Activated CD8-positive, alpha-beta T cell treated with anti-CD3 and anti-CD28 coated beads, Interleukin-2, amount 10 ng/mL, durations not matched to agents 7 days and 5 days (primary cell): Measurements from ENCODE around the gene ATP6V0C. TPM values are rescaled to one million over a fixed set of nuclear protein-coding genes. Genes with fewer than 3 reads are reported as not detected.
A peak's percentile ranks its signal among the peaks of the same experiment; 100 is the strongest.
"Not testable (repeated sequence)": the region's sequence is repeated elsewhere in the genome, so short reads cannot be mapped to it uniquely, and the experiment has no call there.

Source experiments
- ATAC-seq: fragments of 150-1000 bp; cut with Tn5 transposase; one replicate; pipeline ENCODE4 v1.10.0; 2021; ENCODE audit warnings: moderate library complexity
- CTCF ChIA-PET: fragments of 350-600 bp; sonication (Branson Sonifier 250); formaldehyde crosslinking; loops from one replicate; lab custom pipeline; 2021; ENCODE audit warnings: antibody characterized with exemption; lab: Charles Lee
- POLR2A ChIA-PET: fragments of 350-600 bp; sonication (Branson Sonifier 250); formaldehyde crosslinking; loops from one replicate; lab custom pipeline; 2021; ENCODE audit warnings: antibody characterized with exemption; lab: Charles Lee
- DNase-seq: peaks from one replicate; pipeline ENCODE4 v3.0.0-alpha.2; 2020
- H3K27ac Mint-ChIP-seq: one replicate; pipeline ENCODE4 v1.8.0; 2021; ENCODE audit warnings: mild to moderate bottlenecking, mixed read lengths
- H3K27me3 Mint-ChIP-seq: one replicate; pipeline ENCODE4 v1.8.0; 2021; ENCODE audit warnings: low read depth, mixed read lengths
- H3K36me3 Mint-ChIP-seq: one replicate; pipeline ENCODE4 v1.8.0; 2021; ENCODE audit warnings: low read depth, mixed read lengths
- H3K4me1 Mint-ChIP-seq: one replicate; pipeline ENCODE4 v1.8.0; 2021; ENCODE audit warnings: low read depth, mixed read lengths
- H3K4me3 Mint-ChIP-seq: one replicate; pipeline ENCODE4 v1.8.0; 2021; ENCODE audit warnings: mild to moderate bottlenecking, mixed read lengths
- H3K9me3 Mint-ChIP-seq: one replicate; pipeline ENCODE4 v1.8.0; 2022; ENCODE audit warnings: mixed read lengths; ENCODE audit not compliant: insufficient read depth
- total RNA-seq, 2 experiments: library from RNA; stranded (reverse); gene quantifications; one replicate each; pipeline ENCODE4 v1.2.3, GENCODE V29; 2021

Gene ATP6V0C
- total RNA-seq, 2 experiments from 2014 or later: 105 to 110 TPM

DNA sequence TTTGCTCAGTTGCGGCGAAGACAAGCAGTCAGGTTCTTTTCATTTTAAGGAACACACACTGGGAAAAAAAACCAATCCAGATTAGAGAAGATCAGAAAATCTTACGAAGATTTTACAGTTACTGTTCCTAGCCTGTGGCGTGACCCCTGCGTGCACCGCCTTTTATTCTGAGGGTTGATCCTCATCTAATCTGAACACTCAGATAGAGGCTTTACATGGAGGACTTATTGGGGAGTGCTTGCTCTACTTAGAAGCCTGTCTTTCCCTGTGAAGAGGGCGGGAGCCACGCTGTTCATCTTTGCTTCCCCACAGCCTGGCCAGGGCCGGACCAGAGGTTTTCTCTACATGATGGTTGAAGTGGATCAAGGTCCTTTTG, 37.4 kb upstream of the ATP6V0C start:
- H3K27ac Mint-ChIP-seq: no peak overlapping the region
- H3K36me3 Mint-ChIP-seq: no peaks in the 10 kb centered on the region
- H3K4me3 Mint-ChIP-seq: peak overlapping the region; percentile 62
- ChIA-PET POLR2A (interaction anchor here (0.9 kb wide), 1 partner anchor 17 kb away, joined by 5 read pairs; no protein-coding TSS in a partner anchor), CTCF (interaction anchor here (1.7 kb wide), 1 partner anchor 25 kb away, joined by 5 read pairs; no protein-coding TSS in a partner anchor)
- no peak for ATAC-seq
- no peak for DNase-seq
- H3K9me3 Mint-ChIP-seq: no peaks in the 10 kb centered on the region
- H3K4me1 Mint-ChIP-seq: peaks cover 23% of the 10 kb centered on the region
- H3K27me3 Mint-ChIP-seq: peaks cover 11% of the 10 kb centered on the region

DNA sequence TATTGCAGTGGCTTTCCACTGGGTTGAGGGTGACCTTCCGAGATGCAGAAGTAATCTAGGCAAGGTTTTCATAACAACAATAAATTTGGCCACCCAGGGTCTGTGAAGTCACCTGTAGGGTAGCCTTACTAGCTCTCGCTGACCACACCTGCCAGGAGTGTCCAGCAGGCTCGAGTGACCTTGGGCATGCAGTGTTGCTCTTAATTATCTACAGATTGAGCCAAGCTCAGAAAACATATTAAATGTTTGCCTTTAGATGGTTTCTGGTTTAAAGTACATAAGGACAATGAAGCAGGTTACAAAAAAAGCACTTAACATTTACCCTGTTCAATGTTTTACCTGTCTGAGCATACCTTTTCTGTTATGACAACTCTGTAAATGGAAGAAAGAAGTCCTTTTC, 37.0 kb upstream of the ATP6V0C start:
- ATAC-seq (no peak), DNase-seq (no peak)
- Mint-ChIP-seq H3K9me3 (no peaks in the 10 kb centered on the region), H3K4me3 (peak overlapping the region; percentile 26), H3K27me3 (peaks cover 11% of the 10 kb centered on the region), H3K36me3 (no peaks in the 10 kb centered on the region), H3K27ac (no peak overlapping the region), H3K4me1 (peaks cover 23% of the 10 kb centered on the region)
- ChIA-PET POLR2A (interaction anchor here (0.9 kb wide), 1 partner anchor 18 kb away, joined by 5 read pairs; no protein-coding TSS in a partner anchor), CTCF (interaction anchor here (1.7 kb wide), 1 partner anchor 24 kb away, joined by 5 read pairs; no protein-coding TSS in a partner anchor)

DNA sequence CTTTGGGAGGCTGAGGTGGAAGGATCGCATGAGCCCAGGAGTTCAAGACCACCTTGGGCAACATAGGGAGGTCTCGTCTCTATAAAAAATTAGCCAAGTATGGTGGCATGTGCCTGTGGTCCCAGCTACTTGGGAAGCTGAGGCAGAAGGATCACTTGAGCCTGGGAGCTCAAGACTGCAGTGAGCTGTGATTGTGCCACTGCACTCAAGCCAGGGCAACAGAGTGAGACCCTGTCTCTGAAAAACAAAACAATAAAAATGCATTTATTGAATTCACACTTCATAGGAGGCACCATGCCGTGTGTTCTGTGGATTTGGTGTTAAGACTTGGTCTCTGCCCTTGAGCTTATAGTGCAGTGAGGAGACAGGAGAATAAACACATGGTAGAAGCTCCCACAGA, 36.4 kb upstream of the ATP6V0C start:
- no peaks in the 10 kb centered on the region for H3K36me3 Mint-ChIP-seq
- H3K4me3 Mint-ChIP-seq: no peak overlapping the region
- H3K27me3 Mint-ChIP-seq: peaks cover 7% of the 10 kb centered on the region
- ATAC-seq (no peak), DNase-seq (no peak)
- H3K27ac Mint-ChIP-seq: no peak overlapping the region
- POLR2A ChIA-PET: interaction anchor here (0.9 kb wide), 1 partner anchor 18 kb away, joined by 5 read pairs; no protein-coding TSS in a partner anchor
- CTCF ChIA-PET: interaction anchor here (1.7 kb wide), 1 partner anchor 24 kb away, joined by 5 read pairs; no protein-coding TSS in a partner anchor
- H3K9me3 Mint-ChIP-seq: no peaks in the 10 kb centered on the region
- peaks cover 23% of the 10 kb centered on the region for H3K4me1 Mint-ChIP-seq

- Mint-ChIP-seq H3K36me3 (no peaks in the 10 kb centered on the region), H3K4me3 (no peak overlapping the region), H3K9me3 (no peaks in the 10 kb centered on the region), H3K4me1 (peaks cover 19% of the 10 kb centered on the region), H3K27me3 (peaks cover 1% of the 10 kb centered on the region), H3K27ac (no peak overlapping the region)
- CTCF ChIA-PET: interaction anchor here (1.1 kb wide), 1 partner anchor 23 kb away, joined by 4 read pairs; no protein-coding TSS in a partner anchor
- POLR2A ChIA-PET: no interaction called here
- DNase-seq: no peak
- ATAC-seq: no peak
Measured at GRCh38 chr16:2478279-2478678, 35.5 kb upstream of the ATP6V0C start.

DNA sequence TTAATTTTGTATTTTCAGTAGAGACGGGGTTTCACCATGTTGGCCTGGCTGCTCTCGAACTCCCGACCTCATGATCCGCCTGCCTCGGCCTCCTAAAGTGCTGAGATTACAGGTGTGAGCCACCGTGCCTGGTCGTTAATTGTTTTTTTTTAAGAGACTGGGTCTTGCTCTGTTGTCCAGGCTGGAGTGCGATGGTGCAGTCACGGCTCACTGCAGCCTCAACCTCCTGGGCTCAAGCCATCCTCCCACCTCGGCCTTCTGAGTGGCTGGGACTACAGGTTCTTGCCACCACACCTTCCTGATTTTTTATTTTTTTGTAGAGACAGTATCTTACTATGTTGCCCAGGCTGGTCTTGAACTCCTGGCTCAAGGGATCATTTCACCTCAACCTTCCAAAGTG, 33.8 kb upstream of the ATP6V0C start:
- CTCF ChIA-PET, H3K4me3 Mint-ChIP-seq, H3K27ac Mint-ChIP-seq, ATAC-seq, POLR2A ChIA-PET, H3K9me3 Mint-ChIP-seq, H3K27me3 Mint-ChIP-seq, DNase-seq, H3K36me3 Mint-ChIP-seq: not testable (repeated sequence)
- peaks cover 17% of the 10 kb centered on the region for H3K4me1 Mint-ChIP-seq

GRCh38 chr16:2480948-2481347, 32.8 kb upstream of the ATP6V0C start:
- ATAC-seq: no peak
- CTCF ChIA-PET: no interaction called here
- Mint-ChIP-seq H3K36me3 (no peaks in the 10 kb centered on the region), H3K4me1 (peaks cover 19% of the 10 kb centered on the region), H3K27me3 (no peaks in the 10 kb centered on the region), H3K27ac (no peak overlapping the region), H3K9me3 (no peaks in the 10 kb centered on the region), H3K4me3 (no peak overlapping the region)
- no peak for DNase-seq
- POLR2A ChIA-PET: no interaction called here

DNA sequence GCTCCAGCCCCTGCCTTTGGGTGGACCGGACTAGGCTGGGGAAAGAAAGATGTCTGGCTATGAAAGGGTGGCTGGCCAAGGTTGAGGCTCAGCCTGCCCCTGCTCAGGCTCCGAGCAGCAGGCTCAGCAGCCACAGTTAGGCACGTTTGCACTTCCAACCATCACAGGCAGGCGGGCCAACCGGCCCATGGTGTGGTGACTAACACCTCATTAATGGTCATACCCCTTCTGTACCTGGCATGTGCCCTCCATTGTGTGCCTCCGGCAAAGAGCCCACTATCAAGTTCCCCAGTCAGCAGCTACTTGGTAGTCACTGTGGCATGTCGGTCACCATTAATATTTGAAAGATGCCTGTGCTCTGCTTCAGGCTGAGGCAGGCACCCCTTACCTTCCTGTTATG, 32.1 kb upstream of the ATP6V0C start:
- H3K36me3 Mint-ChIP-seq: no peaks in the 10 kb centered on the region
- H3K27me3 Mint-ChIP-seq: no peaks in the 10 kb centered on the region
- peaks cover 19% of the 10 kb centered on the region for H3K4me1 Mint-ChIP-seq
- POLR2A ChIA-PET: no interaction called here
- DNase-seq (no peak), ATAC-seq (no peak)
- no peak overlapping the region for H3K4me3 Mint-ChIP-seq
- H3K9me3 Mint-ChIP-seq: no peaks in the 10 kb centered on the region
- CTCF ChIA-PET: interaction anchor here (1.3 kb wide), 1 partner anchor 141 kb away, joined by 3 read pairs; the partner anchor contains the start of gene ABCA3
- H3K27ac Mint-ChIP-seq: no peak overlapping the region

DNA sequence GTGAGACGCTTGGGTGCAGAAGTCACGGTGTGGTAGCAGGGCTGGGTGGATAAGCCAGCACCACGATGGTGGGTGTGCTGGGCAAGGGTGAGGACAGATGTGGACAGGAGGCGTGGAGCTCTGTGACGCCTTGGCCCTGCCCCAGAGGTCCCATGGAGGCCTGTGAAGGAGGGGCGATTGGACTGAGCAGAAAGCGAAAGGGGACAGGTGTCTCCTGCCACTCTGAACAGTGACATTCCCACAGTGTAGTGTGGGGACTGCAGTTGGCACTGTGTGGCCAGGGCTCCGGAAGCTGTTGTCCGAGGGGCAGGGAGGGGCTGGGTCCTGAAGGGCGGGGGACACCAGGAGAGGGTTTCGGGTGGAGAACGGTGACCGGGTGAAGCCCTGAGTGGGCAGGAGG, 31.5 kb upstream of the ATP6V0C start:
- CTCF ChIA-PET: interaction anchor here (1.3 kb wide), 1 partner anchor 142 kb away, joined by 3 read pairs; the partner anchor contains the start of gene ABCA3
- H3K27ac Mint-ChIP-seq: no peak overlapping the region
- no peak for ATAC-seq
- H3K27me3 Mint-ChIP-seq: no peaks in the 10 kb centered on the region
- no peak overlapping the region for H3K4me3 Mint-ChIP-seq
- peaks cover 4% of the 10 kb centered on the region for H3K36me3 Mint-ChIP-seq
- no peaks in the 10 kb centered on the region for H3K9me3 Mint-ChIP-seq
- no peak for DNase-seq
- POLR2A ChIA-PET: interaction anchor here (0.6 kb wide), 1 partner anchor 100 kb away, joined by 4 read pairs; no protein-coding TSS in a partner anchor
- H3K4me1 Mint-ChIP-seq: peaks cover 21% of the 10 kb centered on the region

DNA sequence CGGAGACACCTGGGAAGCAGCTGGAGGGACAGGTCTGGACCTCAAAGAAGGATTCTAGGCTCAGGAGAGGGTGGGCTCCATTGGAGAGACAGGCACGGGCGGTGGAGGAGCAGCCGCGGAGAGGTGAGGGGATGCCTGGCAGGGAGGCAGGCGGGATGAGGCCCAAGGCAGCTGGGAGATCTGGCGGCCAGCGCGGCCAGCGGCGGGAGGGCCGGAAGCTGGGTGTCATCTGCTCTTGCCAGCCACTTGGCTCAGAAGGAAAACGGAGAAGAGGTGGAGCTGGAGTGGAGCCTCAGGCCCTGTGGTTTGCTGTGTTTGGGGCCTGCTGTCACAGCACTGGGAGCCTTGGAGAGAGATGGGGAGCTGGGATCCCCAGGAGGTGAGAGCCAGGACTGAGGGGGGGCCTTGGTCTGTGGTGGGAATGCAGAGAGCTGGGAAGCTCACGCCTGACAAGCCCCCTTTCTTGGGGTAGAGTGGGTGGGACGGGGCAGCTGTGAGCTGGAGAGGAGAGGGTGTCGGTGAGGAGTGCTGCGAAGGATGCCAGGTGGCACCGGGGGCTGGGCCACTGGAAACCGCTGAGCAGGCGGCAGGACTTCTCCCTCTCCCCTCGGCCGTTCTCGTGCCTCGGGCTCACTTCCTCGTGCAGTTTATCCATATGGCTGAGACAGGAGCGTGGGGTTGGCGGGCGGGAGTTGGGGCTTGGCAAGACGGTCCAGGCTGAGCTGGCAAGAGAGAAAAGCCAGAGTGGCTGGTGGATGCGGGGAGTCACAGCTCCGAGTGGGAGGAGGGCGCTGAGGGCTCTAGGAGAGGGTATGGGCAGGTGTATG, 30.8 kb upstream of the ATP6V0C start:
- H3K9me3 Mint-ChIP-seq: no peaks in the 10 kb centered on the region
- ChIA-PET CTCF (interaction anchor here (1.3 to 1.4 kb wide), 2 partner anchors 14 to 143 kb away, joined by 3 read pairs; partner anchors contain the start of gene ABCA3), POLR2A (interaction anchor here (0.6 kb wide), 1 partner anchor 101 kb away, joined by 4 read pairs; no protein-coding TSS in a partner anchor)
- peaks cover 24% of the 10 kb centered on the region for H3K4me1 Mint-ChIP-seq
- H3K4me3 Mint-ChIP-seq: no peak overlapping the region
- peaks cover 4% of the 10 kb centered on the region for H3K36me3 Mint-ChIP-seq
- ATAC-seq: no peak
- no peak overlapping the region for H3K27ac Mint-ChIP-seq
- no peaks in the 10 kb centered on the region for H3K27me3 Mint-ChIP-seq
- DNase-seq: no peak

DNA sequence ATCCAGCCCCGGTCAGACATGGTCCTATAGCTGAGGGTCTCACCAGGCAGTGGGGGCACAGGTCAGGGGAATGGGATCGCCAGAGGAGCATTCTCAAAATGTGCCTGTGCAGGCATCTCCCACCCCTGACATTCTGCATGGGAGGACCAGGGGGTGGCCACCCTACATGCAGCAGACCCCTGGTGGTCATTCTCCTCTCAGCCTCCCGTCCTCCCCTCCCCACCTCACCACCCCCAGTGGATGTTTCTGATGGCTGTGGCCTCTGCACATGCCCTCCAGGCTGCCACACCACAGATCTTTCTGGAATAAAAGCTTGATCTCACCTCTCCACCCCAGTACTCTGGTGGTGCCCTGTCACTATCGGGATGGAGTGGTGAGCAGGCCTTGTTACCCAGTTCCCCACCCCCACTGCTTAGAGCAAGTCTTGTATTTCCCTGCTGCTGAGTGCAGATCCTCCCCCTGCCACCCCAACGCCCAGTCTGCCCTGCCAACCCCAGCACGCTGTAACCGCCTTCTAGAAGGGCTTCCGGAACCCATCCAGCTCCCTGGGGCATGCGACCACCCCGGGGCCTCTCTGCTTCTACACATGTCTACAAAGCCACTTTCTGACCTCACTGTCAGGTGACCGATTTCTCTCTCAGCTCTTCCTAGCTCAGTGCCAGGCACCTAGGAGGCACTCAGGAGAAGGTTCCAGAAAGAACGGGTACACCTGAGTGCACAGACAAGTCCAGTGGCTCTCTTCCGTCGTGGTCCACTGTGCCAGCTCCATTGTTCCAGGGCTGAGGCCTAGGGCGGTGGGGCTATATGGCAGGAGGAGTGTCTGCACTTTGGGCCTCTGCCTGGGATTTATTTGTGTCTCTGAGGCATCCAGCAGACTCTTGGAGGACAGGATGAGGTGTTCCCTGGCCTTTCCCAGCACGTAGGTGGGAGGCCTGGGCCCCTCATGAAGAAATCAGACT, 29.5 kb upstream of the ATP6V0C start:
- Mint-ChIP-seq H3K4me3 (no peak overlapping the region), H3K27ac (no peak overlapping the region), H3K9me3 (no peaks in the 10 kb centered on the region), H3K4me1 (peaks cover 27% of the 10 kb centered on the region), H3K36me3 (peaks cover 4% of the 10 kb centered on the region), H3K27me3 (no peaks in the 10 kb centered on the region)
- ChIA-PET CTCF (interaction anchor here (1.4 kb wide), 1 partner anchor 13 kb away, joined by 3 read pairs; no protein-coding TSS in a partner anchor), POLR2A (interaction anchor here (0.7 kb wide), 1 partner anchor 316 kb away, joined by 4 read pairs; no protein-coding TSS in a partner anchor)
- ATAC-seq (no peak), DNase-seq (no peak)

GRCh38 chr16:2484898-2485508, 28.7 kb upstream of the ATP6V0C start:
- POLR2A ChIA-PET: no interaction called here
- ATAC-seq (no peak), DNase-seq (no peak)
- Mint-ChIP-seq H3K4me3 (no peak overlapping the region), H3K36me3 (peaks cover 4% of the 10 kb centered on the region), H3K4me1 (peaks cover 27% of the 10 kb centered on the region), H3K27me3 (no peaks in the 10 kb centered on the region), H3K27ac (peak overlapping the region; percentile 9), H3K9me3 (no peaks in the 10 kb centered on the region)
- CTCF ChIA-PET: no interaction called here
